Measurements from ENCODE around the gene CHTF18.
A peak's percentile ranks its signal among the peaks of the same experiment; 100 is the strongest.
"Not testable (repeated sequence)": the region's sequence is repeated elsewhere in the genome, so short reads cannot be mapped to it uniquely, and the experiment has no call there.

The CHTF18 gene

DNA sequence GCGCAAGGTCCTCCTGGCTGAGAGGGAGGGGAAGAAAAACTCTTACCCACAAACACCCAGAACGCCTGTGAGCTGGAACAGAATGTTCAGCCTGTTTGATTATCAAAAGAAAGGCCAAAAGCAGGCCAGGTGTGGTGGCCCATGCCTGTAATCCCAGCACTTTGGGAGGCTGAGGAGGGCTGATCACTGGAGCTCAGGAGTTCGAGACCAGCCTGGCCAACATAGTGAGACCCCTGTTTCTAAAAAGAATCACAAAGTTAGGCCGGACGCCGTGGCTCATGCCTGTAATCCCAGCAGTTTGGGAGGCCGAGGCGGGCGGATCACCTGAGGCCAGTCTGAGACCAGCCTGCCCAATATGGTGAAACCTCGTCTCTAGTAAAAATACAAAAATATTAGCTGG is 12.1 kb upstream of the CHTF18 start:
- DNase-seq (ENCODE audit: low read depth), result not testable (repeated sequence)

DNA sequence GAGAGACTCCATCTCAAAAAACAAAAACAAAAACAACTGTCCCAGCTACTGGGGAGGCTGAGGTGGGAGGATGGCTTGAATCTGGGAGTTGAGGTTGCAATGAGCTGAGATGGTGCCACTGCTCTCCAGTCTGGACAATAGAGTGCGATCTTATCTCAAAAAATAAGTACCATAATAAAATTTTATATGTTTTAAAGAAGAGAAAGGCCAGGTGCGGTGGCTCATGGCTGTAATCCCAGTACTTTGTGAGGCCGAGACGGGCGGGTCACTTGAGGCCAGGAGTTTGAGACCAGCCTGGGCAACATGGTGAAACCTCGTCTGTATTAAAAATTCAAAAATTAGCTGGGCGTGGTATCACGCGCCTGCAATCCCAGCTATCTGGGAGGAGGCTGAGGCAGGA is 11.6 kb upstream of the CHTF18 start:
- no peak for DNase-seq (ENCODE audit: low read depth)

DNA sequence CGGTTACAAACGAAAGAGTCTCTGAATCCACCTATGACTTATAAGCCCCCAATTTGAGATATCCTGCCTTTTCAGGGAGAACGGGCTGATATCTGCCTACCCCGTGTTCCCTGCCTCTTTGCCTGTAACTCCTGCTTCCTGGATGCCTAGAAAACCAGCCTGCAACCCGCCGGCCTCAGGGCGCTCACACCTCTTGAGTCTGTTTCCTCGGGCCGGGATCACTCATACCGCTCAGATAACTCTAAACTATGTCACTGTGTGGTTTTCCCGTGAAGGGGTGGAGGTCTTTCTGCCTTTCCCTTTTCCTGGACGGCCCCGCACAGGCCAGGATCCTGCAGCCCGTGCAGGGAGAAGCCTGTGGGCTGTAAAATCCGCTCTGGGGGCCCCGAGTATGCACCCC is 10.6 kb upstream of the CHTF18 start:
- DNase-seq (ENCODE audit: low read depth), result no peak

DNA sequence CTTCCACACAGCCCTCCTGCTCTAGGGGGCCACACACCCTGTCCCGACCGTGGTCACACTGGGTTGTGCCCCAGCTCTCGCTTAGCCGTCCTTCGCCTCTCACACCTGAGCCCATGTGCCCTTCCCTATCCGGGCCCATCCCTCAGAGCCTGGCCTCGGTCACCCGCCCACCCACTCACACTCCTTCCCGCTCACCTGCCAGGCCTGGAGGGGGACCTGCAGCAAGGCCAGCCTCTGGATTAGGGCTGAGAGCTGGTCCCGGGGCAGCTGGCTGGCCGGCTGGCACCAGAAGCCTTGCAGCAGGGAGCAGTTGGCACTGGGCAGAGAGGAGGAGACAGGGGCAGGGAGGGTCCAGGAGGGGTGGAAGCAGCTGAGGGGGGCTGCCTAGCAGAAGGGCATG is 10.0 kb upstream of the CHTF18 start:
- DNase-seq (ENCODE audit: low read depth), result no peak

DNA sequence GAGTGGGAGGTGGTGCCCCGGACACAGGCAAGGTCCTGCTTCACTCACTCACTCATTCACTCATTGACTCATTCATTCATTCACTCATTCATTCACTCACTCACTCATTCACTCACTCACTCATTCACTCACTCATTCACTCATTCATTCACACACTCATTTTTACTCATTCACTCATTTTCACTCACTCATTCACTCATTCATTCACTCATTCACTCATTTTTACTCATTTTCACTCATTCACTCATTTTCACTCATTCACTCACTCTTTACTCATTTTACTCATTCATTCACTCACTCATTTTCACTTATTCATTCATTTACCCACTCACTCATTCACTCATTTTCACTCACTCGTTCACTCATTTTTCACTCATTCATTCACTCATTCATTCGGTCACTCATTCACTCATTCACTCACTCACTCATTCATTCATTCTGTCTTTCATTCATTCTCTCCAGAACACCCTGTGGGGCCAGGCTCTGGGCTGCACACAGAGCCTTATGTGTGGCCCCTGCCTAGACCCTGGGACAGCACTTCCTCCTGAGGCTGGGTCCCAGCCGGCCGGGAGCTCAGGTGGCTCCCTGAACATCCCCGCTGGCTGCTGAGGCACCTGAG is 9.4 kb upstream of the CHTF18 start:
- no peak for DNase-seq (ENCODE audit: low read depth)

DNA sequence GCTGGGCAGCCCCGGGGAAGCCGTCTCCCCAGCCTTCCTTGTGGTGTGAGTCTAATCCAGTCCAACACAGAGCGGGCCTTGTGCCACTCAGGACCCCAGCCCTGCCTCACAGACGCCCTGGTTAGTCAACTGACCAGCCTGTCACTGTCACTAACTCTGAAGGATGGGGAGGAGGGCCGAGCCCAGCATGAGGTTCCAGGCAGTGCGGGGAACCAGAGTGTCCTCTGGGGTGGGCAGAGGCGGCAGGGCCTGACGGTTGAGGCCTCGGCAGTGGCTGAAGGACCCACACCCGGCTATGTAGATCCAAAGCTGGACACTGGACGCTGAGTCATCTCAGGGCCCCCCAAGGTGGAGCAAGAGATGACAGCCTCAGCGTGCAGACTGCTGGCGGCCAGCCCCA is 8.9 kb upstream of the CHTF18 start:
- DNase-seq (ENCODE audit: low read depth), result no peak

DNA sequence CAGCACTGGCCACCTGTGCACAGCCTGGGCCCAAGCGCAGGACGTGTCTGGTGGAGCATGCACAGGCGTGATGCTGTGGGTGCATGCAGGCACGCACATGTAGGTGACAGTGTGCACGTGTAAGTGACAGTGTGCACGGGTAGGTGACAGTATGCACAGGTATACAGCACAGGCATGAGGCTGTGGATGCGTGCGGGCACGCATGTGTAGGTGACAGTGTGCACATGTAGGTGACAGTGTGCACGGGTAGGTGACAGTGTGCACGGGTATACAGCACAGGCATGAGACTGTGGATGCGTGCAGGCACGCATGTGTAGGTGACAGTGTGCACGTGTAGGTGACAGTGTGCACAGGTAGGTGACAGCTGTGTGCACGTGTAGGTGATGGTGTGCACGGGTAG is 8.1 kb upstream of the CHTF18 start:
- no peak for DNase-seq (ENCODE audit: low read depth)

DNA sequence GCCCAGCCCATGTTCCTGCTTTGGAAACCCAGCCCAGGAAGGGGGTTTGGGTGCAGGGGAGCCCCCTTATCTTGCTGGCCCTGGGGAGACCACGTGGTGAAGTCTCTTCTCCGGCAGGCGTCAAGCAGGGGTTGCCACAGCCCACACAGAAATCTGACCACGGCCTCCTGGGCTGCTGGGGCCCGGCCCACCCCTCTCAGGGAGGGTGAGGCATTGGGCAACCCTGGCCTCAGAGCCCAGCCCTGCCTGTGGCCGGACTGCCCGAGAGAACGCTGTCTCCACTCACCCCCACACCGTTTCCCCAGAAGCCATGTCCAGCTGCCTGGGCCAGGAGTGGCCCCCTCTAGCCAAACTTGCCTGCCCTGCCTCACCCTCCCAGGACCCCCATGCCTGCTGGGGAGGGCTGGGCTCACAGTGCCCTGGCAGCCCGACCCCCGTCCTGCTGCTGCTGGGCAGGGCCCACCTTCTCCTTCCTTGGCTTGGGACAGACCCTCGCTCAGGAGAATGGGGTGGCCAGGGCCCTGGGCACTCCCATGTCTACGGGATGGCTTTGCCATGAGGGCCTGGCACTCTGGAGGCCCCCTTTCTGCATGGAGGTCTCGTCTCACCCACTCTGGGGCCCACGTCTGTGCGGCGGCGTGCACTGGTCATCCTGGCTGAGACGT is 6.9 kb upstream of the CHTF18 start:
- no peak for DNase-seq (ENCODE audit: low read depth)

DNA sequence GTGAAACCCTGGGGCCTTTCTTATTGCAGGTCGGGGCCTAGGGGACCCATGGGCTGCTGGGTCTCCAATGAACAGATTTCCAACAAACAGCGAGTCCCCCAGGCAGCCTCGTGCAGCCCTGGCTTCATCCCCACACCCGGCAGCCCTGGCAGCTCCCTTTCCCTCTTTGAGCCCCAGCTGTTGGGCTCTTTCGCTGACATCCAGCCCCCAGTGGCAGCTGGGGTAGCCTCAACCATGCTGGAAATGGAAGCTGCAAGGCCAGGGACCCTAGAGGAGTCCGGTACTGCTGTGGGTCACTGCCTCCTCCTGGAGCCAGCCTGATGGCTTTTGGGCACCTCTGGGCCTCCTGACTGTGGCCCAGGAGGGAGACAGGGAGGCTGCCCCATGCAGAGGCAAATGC is 6.2 kb upstream of the CHTF18 start:
- DNase-seq (ENCODE audit: low read depth), result no peak

DNA sequence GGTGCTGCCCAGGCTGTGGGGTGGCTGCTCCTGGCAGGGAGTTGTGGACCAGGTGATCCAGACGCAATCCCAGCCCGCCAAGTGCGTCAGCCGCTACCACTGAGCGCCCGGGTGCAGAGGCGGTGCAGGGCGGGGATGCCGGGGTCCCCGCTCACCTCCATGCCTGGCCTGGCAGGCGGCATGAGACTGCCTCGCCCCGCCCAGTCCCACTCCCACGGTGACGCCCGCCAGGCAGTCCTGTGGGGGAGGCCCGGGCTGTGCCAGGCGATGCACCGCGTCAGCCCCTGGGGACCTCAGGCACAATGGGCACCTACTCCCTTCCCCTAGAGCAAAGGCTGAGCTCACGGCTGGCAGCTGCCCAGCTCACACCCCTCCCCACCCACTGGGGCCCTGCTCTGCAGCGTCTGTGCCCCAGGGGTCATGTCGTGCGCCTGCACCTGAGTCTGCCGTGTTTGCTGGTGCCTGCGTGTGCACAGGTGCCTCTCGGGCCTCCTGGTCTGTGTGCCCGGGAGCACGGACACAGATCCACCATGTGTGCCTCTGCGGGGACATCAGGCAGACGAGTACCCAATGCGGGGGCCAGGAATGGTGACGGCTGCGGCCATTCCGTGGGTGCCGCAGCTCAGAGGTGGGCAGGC is 5.5 kb upstream of the CHTF18 start:
- no peak for DNase-seq (ENCODE audit: low read depth)

DNA sequence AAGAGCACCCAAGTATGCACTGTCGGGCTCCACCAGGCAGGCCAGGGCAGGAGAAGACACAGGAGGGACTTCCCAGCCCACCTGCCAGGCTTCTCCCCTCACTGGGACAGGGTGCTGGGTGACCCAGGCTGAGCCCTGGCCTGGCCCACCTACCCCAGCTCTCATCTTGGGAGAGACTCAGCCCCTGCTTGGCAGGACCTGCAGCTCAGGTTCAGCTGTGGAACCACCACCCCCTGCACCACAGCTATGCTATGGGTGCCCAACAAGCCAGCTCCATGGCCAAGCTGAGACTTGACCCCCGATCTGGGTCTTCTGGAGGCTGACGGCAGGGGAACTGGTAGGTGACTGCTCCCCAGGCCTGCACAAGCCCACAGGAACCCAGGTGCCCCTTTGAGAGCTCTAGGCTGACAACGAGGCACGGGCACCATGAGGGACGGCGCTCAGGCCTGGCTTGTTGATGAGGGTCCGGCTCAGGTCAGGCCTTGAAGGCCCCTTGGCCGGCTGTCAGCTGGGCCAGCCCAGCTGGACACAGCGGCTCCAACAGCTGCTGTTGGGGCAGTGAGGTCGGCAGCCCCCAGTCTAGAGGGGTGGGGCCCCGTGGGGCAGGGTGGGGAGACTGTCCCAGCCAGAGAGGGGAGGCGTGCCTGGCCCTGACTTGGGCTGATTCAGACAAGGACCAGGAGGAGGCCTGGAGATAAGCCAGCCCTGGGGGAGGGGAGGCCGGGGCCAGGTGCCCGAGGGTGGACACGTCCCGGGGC is 4.8 kb upstream of the CHTF18 start:
- no peak for DNase-seq (ENCODE audit: low read depth)

DNA sequence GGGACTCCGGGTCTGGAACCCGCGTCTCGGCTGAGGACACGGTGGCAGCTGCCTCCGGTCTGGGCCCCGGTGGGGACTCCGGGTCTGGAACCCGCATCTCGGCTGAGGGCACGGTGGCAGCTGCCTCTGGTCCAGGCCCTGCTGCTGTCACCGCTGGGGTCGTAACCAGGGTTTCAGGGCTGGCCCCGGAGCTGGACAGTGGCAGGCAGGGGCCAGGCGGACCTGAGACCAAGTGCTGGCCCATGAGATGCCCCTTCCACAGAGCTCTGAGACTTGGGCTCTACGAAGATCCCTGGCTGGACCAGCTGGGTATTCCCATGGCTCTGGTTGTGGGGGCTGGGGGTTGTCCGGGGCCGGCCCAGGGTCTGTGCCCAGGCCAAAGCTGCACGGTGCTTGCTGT is 4.0 kb upstream of the CHTF18 start:
- no peak for DNase-seq (ENCODE audit: low read depth)

DNA sequence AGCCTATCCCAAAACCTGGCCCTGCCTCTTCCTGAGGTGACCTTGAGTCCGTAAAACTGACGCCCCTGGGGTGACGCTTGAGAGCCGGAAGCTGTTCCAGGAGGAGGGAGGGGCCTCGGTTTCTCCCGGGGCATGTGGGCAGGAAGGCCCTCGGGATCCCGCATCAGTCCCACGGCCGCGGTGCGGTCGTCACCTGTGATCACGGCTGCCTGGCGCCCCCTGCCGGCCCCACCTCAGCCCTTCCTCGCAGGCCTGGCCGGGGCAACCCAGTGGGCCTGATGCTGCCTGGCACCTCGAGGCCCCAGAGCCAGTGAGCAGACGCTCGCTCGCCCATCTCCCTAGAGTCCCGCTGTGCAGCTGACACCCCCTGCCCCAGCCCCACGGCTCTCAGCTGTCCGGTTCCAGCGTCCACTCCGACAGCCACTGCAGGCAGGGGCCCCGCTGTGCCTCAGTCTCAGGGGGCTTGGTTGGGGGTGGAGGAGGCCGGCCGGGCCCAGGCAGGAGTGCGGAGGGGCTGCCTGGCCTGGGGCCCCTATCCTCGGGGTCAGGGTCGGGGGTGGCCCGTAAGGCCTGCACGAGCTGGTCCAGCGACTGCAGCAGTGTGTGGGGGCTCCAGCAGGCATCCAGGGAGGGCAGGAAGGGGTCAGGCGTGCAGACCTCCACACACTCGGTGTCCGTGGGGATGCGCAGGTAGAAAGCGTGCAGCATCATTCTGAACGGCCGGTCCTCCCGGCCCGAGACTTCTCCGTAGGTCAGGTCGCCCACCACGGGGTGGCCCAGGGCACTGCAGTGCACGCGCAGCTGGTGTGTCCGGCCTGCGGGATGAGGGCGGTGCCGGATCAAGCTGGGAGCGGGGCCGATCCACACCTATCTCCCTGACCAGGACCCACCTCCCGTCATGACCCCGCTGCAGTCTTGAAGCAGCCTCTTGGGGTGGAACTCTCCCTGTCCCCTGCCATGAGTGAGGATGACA is 2.6 kb upstream of the CHTF18 start:
- DNase-seq (ENCODE audit: low read depth), result peak; percentile 49

DNA sequence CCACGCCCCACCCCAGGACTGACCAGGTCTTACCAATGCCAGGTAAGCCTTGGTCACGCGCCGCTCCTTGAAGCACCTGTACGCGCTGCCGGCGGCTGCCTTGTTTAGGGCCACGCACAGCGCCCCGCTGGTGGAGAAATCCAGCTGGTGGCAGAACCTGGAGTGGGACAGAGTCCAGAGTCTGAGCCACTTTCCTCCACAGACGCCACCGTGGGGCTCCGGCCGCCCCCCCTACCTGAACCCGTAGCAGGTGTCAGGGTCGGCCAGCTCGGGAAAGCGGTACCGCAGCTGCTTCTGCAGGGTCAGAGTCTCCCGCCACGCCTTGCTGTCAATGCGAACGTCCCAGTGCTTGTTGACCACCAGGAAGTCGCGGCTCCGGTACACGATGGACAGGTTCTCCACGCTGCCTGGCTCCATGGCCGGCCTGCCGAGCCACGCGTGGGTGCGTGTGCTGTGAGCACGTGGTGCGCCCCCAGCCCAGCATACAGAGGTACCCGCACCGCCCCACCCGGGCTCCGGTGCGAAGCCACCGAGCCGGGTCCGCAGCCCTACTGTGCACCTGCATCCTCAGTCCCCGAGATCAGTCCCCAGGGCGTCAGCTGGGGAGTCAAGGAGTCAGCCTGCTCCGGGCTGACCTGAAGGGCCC is 976 bp upstream of the CHTF18 start:
- DNase-seq (ENCODE audit: low read depth), result no peak

DNA sequence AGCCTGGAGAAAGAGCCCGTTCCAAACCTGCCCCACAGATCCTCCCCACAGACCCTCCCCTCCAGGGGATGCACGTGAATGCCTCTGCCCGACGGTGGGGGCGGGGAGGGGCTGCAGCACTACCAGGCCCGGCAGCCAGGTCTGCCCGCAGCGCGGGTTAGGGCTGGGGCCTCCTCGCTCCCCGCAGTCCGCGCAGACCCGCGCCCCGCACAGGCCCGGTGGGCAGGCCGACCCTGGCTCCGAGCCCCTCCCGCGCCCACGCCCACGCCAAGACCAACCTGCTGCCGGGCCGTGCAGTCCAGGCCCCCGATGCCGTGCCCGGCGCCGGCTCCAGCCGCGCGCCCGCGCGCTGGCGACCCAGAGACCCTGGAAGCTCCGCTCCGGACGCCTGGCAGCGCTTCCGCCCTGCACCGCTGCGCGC is 432 bp upstream of the CHTF18 start, which contains the start of gene RPUSD1:
TSS of gene RPUSD1 (minus strand) at position 404 of the 421 bp plus-strand sequence. CDS start 644 bp downstream, outside the sequence.
- no peak for DNase-seq (ENCODE audit: low read depth)

DNA sequence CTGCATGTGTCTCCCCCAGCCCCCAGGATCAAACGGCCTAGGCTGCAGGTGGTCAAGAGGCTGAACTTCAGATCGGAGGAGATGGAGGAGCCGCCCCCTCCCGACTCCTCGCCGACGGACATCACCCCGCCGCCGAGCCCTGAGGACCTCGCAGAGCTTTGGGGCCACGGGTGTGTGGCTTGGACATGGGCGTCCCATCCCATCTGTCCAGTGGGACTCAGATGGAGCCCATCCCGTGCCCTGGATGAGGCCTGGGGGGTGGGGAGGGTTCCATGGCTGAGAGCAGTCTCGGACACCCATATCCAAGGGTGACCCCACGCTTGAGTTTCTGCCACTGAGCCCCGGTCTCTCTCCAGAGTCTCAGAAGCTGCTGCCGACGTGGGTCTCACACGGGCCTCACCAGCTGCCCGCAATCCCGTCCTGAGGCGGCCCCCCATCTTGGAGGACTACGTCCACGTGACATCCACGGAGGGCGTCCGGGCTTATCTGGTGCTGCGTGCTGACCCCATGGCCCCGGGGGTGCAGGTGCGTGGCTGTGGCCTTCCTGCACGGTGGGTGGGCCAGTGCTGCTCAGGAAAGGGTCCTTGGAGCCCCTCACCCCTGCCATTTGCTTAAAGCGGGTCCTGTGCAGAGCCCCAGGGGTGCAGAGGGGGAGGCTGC is 901 bp downstream of the CHTF18 start:
- DNase-seq (ENCODE audit: low read depth), result no peak

DNA sequence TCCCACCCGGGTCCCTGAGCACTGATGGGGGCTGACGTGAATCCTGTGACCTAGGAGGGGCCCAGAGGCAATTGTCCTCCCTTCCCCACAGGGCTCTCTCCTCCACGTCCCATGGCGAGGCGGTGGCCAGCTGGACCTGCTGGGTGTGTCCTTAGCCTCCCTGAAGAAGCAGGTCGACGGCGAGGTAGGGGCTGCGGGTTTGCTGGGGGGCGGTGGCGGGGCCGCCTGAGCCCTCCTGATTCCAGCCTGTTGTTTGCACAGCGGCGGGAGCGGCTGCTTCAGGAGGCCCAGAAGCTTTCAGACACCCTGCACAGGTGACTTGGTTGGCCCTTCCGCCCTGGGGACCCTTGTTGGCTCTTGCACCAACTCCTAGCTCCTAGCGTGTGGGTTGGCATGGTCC is 1.7 kb downstream of the CHTF18 start:
- no peak for DNase-seq (ENCODE audit: low read depth)

DNA sequence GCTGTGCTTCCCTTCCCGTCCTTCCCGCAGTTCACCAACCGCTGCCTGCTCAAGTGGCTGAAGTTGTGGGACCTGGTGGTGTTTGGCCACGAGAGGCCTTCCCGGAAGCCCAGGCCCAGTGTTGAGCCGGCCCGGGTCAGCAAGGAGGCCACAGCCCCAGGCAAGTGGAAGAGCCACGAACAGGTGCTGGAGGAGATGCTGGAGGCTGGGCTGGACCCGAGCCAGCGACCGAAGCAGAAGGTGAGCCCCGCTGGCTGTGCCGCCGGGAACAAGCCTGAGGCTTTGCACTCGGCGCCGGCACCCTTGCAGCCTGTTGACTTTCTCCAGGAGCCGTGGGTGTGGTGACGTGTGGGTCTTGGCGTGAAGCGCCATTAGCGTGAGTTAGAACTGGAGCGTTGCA is 2.7 kb downstream of the CHTF18 start:
- DNase-seq (ENCODE audit: low read depth), result no peak

DNA sequence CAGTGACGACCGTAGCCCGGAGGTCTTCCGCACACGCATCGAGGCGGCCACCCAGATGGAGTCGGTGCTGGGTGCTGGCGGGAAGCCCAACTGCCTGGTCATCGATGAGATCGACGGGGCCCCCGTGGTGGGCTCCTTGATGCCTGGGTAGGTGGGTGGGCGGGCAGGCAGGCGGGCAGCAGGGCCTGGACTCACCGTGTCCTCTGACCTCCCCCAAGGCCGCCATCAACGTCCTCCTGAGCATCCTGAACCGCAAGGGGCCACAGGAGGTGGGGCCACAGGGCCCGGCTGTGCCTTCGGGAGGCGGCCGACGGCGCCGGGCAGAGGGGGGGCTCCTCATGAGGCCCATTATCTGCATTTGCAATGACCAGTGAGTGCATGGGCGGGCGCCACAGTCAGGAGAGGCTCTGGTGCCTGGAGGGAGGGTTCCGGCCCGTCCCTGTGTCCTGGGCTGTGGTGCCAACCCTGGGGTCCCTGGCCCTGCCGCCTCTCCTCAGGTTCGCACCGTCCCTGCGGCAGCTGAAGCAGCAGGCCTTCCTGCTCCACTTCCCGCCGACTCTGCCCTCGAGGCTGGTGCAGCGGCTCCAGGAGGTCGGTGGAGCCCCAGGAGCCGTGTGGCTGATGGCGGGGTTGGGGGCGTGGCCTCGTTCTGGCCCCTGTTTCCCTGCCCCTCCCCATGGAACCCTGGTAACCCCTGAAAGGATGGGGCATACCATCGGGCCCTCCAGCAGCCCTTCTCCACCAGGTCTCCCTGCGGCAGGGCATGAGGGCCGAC is 4.0 kb downstream of the CHTF18 start:
- DNase-seq (ENCODE audit: low read depth), result no peak

DNA sequence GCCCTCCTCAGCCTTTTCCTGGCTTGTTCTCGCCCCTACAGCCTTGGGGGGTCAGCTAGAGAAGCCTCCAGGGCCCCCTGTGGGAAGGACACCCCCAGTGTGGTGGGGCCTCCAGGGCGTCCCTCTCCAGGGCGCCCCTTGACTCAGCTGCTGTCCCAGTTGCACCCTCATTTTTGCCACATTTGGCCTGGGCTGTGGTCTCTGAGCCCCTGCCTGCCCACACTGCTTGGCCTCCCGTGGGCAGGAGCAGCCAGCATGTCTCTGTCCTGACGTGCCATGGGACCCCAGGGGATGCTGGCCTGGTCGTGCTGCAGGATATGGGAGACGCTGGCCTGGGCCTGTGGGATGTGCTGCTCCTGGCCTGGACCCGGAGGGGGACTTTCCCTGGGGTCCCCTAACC is 5.0 kb downstream of the CHTF18 start:
- no peak for DNase-seq (ENCODE audit: low read depth)

Measured in stimulated activated CD8-positive, alpha-beta memory T cell treated with anti-CD3 and anti-CD28 coated beads, Interleukin-12 subunit alpha, Interleukin-12 subunit beta, amount 100 ng/mL, for 4 hours (primary cell).